ES-I3 (cell line): ENCODE measurements around the gene OTOL1.

Experiments
- H3K36me3 ChIP-seq: 2 replicates; pipeline ENCODE4 v1.6.1; 2013; ENCODE audit warnings: mild to moderate bottlenecking, low read length, control low read depth, moderate library complexity; ENCODE audit not compliant: insufficient read depth
- H3K4me1 ChIP-seq: 2 replicates; pipeline ENCODE4 v1.6.1; 2013; ENCODE audit warnings: mild to moderate bottlenecking, control low read depth, low read length; ENCODE audit not compliant: insufficient read depth
- H3K9ac ChIP-seq: 2 replicates; pipeline ENCODE4 v1.6.1; 2013; ENCODE audit warnings: low read depth, mild to moderate bottlenecking, low read length, moderate library complexity
- H3K9me3 ChIP-seq: 2 replicates; pipeline ENCODE4 v1.6.1; 2013; ENCODE audit warnings: mild to moderate bottlenecking, low read length, moderate library complexity; ENCODE audit not compliant: control insufficient read depth, insufficient read depth

OTOL1 gene

GRCh38 chr3:161498259-161498921, 1.8 kb downstream of the OTOL1 start:
- peaks cover 6% of the 10 kb centered on the region; the same call in 1 of the 2 replicates for H3K4me1 ChIP-seq
- no peaks in the 10 kb centered on the region for H3K9me3 ChIP-seq
- no peaks in the 10 kb centered on the region for H3K36me3 ChIP-seq
- no peak overlapping the region; the same call in 1 of the 2 replicates for H3K9ac ChIP-seq

GRCh38 chr3:161500068-161500796, 3.6 kb downstream of the OTOL1 start:
- no peak overlapping the region for H3K9ac ChIP-seq
- peaks cover 6% of the 10 kb centered on the region; the same call in 1 of the 2 replicates for H3K4me1 ChIP-seq
- no peaks in the 10 kb centered on the region for H3K9me3 ChIP-seq
- no peaks in the 10 kb centered on the region for H3K36me3 ChIP-seq

- no peaks in the 10 kb centered on the region for H3K9me3 ChIP-seq
- H3K4me1 ChIP-seq, result peaks cover 4% of the 10 kb centered on the region; the same call in 1 of the 2 replicates
- no peak overlapping the region for H3K9ac ChIP-seq
- no peaks in the 10 kb centered on the region for H3K36me3 ChIP-seq
These were observed 6.7 kb downstream of the OTOL1 start for GRCh38 chr3:161503271-161503670.

GRCh38 chr3:161508852-161509477, 12.4 kb downstream of the OTOL1 start:
- H3K36me3 ChIP-seq, result no peaks in the 10 kb centered on the region
- no peaks in the 10 kb centered on the region for H3K4me1 ChIP-seq
- no peaks in the 10 kb centered on the region for H3K9me3 ChIP-seq
- no peak overlapping the region for H3K9ac ChIP-seq

GRCh38 chr3:161510510-161511260, 14.1 kb downstream of the OTOL1 start:
- no peaks in the 10 kb centered on the region for H3K36me3 ChIP-seq
- H3K9me3 ChIP-seq, result no peaks in the 10 kb centered on the region
- no peaks in the 10 kb centered on the region for H3K4me1 ChIP-seq
- H3K9ac ChIP-seq, result no peak overlapping the region

GRCh38 chr3:161523916-161524315, 27.3 kb downstream of the OTOL1 start:
- Histone ChIP-seq H3K9me3 (no peaks in the 10 kb centered on the region), H3K36me3 (no peaks in the 10 kb centered on the region), H3K4me1 (no peaks in the 10 kb centered on the region), H3K9ac (no peak overlapping the region)

GRCh38 chr3:161531930-161532329, 35.3 kb downstream of the OTOL1 start:
- no peaks in the 10 kb centered on the region for H3K9me3 ChIP-seq
- no peak overlapping the region for H3K9ac ChIP-seq
- H3K4me1 ChIP-seq, result no peaks in the 10 kb centered on the region

GRCh38 chr3:161540594-161540993, 44.0 kb downstream of the OTOL1 start:
- no peak overlapping the region for H3K9ac ChIP-seq
- no peaks in the 10 kb centered on the region for H3K36me3 ChIP-seq
- no peaks in the 10 kb centered on the region for H3K4me1 ChIP-seq
- no peaks in the 10 kb centered on the region for H3K9me3 ChIP-seq

More at GRCh38 chr3:161531930-161532329, 35.3 kb downstream of the OTOL1 start:
- no peaks in the 10 kb centered on the region for H3K36me3 ChIP-seq

- Histone ChIP-seq H3K9ac (no peak overlapping the region), H3K9me3 (no peaks in the 10 kb centered on the region), H3K4me1 (peaks cover 4% of the 10 kb centered on the region; the same call in 1 of the 2 replicates), H3K36me3 (no peaks in the 10 kb centered on the region)
These were observed 49.2 kb downstream of the OTOL1 start for GRCh38 chr3:161545824-161546223.

GRCh38 chr3:161548301-161548700, 51.7 kb downstream of the OTOL1 start:
- Histone ChIP-seq H3K9ac (no peak overlapping the region), H3K4me1 (peaks cover 4% of the 10 kb centered on the region; the same call in 1 of the 2 replicates), H3K9me3 (no peaks in the 10 kb centered on the region), H3K36me3 (no peaks in the 10 kb centered on the region)

- no peaks in the 10 kb centered on the region for H3K9me3 ChIP-seq
- H3K9ac ChIP-seq, result no peak overlapping the region
- no peaks in the 10 kb centered on the region for H3K36me3 ChIP-seq
- peaks cover 4% of the 10 kb centered on the region; the same call in 1 of the 2 replicates for H3K4me1 ChIP-seq
These were observed 52.7 kb downstream of the OTOL1 start for GRCh38 chr3:161549261-161549660.

GRCh38 chr3:161550491-161551195, 54.0 kb downstream of the OTOL1 start:
- Histone ChIP-seq H3K9ac (no peak overlapping the region), H3K4me1 (peaks cover 4% of the 10 kb centered on the region; the same call in 1 of the 2 replicates), H3K9me3 (no peaks in the 10 kb centered on the region), H3K36me3 (no peaks in the 10 kb centered on the region)

- H3K9me3 ChIP-seq, result no peaks in the 10 kb centered on the region
- H3K9ac ChIP-seq, result no peak overlapping the region
- H3K36me3 ChIP-seq, result no peaks in the 10 kb centered on the region
- H3K4me1 ChIP-seq, result peaks cover 4% of the 10 kb centered on the region; the same call in 1 of the 2 replicates
These were observed 55.1 kb downstream of the OTOL1 start for GRCh38 chr3:161551697-161552096.
